Keratinocyte (primary cell): ENCODE data around the gene RANBP9. TPM values are rescaled to one million over a fixed set of nuclear protein-coding genes. Genes with fewer than 3 reads are reported as not detected.

Source experiments
- DNase-seq: peaks from one replicate; pipeline ENCODE4 v3.0.0-alpha.2; 2011; ENCODE audit warnings: low read depth, missing footprints, low spot score
- FAIRE-seq: peaks from 2 replicates; lab custom pipeline; 2011; peaks lifted over from hg19 to GRCh38; lab: Jason Lieb, UNC
- H2AFZ ChIP-seq: 2 replicates; pipeline ENCODE4 v1.6.0; 2012; ENCODE audit warnings: low read length, control low read depth, inconsistent platforms; ENCODE audit not compliant: control insufficient read depth
- H3K27ac ChIP-seq: 2 replicates; pipeline ENCODE4 v1.5.1; 2011; ENCODE audit warnings: low read length; ENCODE audit not compliant: control insufficient read depth, insufficient read depth
- H3K27me3 ChIP-seq: 3 replicates; pipeline ENCODE4 v1.6.0; 2011; ENCODE audit warnings: low read length; ENCODE audit not compliant: control insufficient read depth, insufficient read depth; ENCODE audit errors: extremely low read depth
- H3K36me3 ChIP-seq, 2 experiments: 2 replicates in 1 of 2; 3 replicates in 1 of 2; pipeline ENCODE4 v1.5.1; 2011; ENCODE audit warnings: low read length in 2 of 2, mild to moderate bottlenecking in 1 of 2; ENCODE audit not compliant: control insufficient read depth in 2 of 2, insufficient read depth in 2 of 2; ENCODE audit errors: extremely low read depth in 1 of 2
- H3K4me1 ChIP-seq: 3 replicates; pipeline ENCODE4 v1.5.1; 2011; ENCODE audit warnings: low read length; ENCODE audit not compliant: control insufficient read depth, insufficient read depth; ENCODE audit errors: extremely low read depth
- H3K4me2 ChIP-seq: 3 replicates; pipeline ENCODE4 v1.6.0; 2011; ENCODE audit warnings: low read depth, low read length; ENCODE audit not compliant: control insufficient read depth, insufficient read depth; ENCODE audit errors: extremely low read depth
- H3K4me3 ChIP-seq, 3 experiments: fragments of 200-600 bp in 1 of 3; sonication (generic) in 1 of 3; 2 replicates in 2 of 3; 3 replicates in 1 of 3; pipeline ENCODE4 v1.5.1; 2011 to 2016; ENCODE audit warnings: low read length in 3 of 3, mild to moderate bottlenecking in 3 of 3, control low read depth in 2 of 3, inconsistent platforms in 1 of 3, low read depth in 1 of 3, mixed read lengths in 1 of 3, mixed run types in 1 of 3, moderate library complexity in 1 of 3; ENCODE audit not compliant: control insufficient read depth in 2 of 3, insufficient read depth in 2 of 3; ENCODE audit errors: extremely low read depth in 1 of 3
- H3K79me2 ChIP-seq: 2 replicates; pipeline ENCODE4 v1.6.0; 2012; ENCODE audit warnings: low read length; ENCODE audit not compliant: control insufficient read depth, insufficient read depth
- H3K9ac ChIP-seq: 3 replicates; pipeline ENCODE4 v1.6.0; 2011; ENCODE audit warnings: low read length; ENCODE audit not compliant: control insufficient read depth, insufficient read depth; ENCODE audit errors: extremely low read depth
- H3K9me1 ChIP-seq: 3 replicates; pipeline ENCODE4 v1.6.0; 2011; ENCODE audit warnings: low read length; ENCODE audit not compliant: control insufficient read depth, insufficient read depth; ENCODE audit errors: extremely low read depth
- H3K9me3 ChIP-seq: 2 replicates; pipeline ENCODE4 v1.5.1; 2012; ENCODE audit warnings: low read depth, low read length; ENCODE audit not compliant: control insufficient read depth
- H4K20me1 ChIP-seq: 3 replicates; pipeline ENCODE4 v1.6.0; 2011; ENCODE audit warnings: low read length; ENCODE audit not compliant: control insufficient read depth, insufficient read depth; ENCODE audit errors: extremely low read depth
- CTCF ChIP-seq, 3 experiments: IDR thresholded peaks in 1 of 3; conservative IDR thresholded peaks in 1 of 3; optimal IDR thresholded peaks in 1 of 3; 2 replicates in 2 of 3; 3 replicates in 1 of 3; pipeline versions ENCODE3 to v1.5.1; 2011; ENCODE audit warnings: low read length in 3 of 3, mild to moderate bottlenecking in 3 of 3, moderate library complexity in 2 of 3, control low read depth in 1 of 3, inconsistent platforms in 1 of 3; ENCODE audit not compliant: insufficient read depth in 2 of 3; ENCODE audit errors: extremely low read depth in 1 of 3
- EZH2 ChIP-seq: IDR thresholded peaks from one replicate; pipeline ENCODE4 v1.6.1; 2012; ENCODE audit warnings: inconsistent platforms, mild to moderate bottlenecking, low read length, moderate library complexity
- dilution Hi-C: fragments of 300-500 bp; cut with MboI; formaldehyde crosslinking; loops from one replicate; pipeline ENCODE4 v1.7.0; 2020; ENCODE audit warnings: low sequenced_read_pairs; ENCODE audit not compliant: extremely low pct_ligation_motif_present
- polyA plus RNA-seq, 5 experiments: library from polyadenylated mRNA; depleted of rRNA in 3 of 5; stranded (reverse) in 3 of 5; stranded (forward) in 1 of 5; unstranded in 1 of 5; fragments of >200 nt; gene quantifications; 1 replicate in 1 of 5; 2 replicates in 3 of 5; 3 replicates in 1 of 5; pipeline versions ENCODE4 v1.2.1 to v1.2.3, GENCODE V29; 2011 to 2012; ENCODE audit warnings: missing spikeins in 2 of 5, low read depth in 1 of 5, low replicate concordance in 1 of 5

RANBP9 gene
- polyA plus RNA-seq, 1 donor (not counting 4 experiments of a cell fraction or from before 2014, with no cell fraction given), result 36.7 TPM

- no peaks in the 10 kb centered on the region for H3K9me3 ChIP-seq
- dilution Hi-C loops, result no loop called here
- peak overlapping the region; percentile 89 for H3K27ac ChIP-seq
- no peak for DNase-seq
- peaks cover 59% of the 10 kb centered on the region for H3K79me2 ChIP-seq
- H4K20me1 ChIP-seq, result peaks cover 7% of the 10 kb centered on the region
- TF ChIP-seq CTCF (optimal IDR thresholded peaks at IDR 0.05 in 1 of 3, IDR thresholded peaks at IDR 0.05 in 1 of 3, conservative IDR thresholded peaks at IDR 0.05 in 1 of 3; ENCODE audit: extremely low read depth in 1 of 3, insufficient read depth in 2 of 3, low read length in 3 of 3) (no peak), EZH2 (no peak)
- no peaks in the 10 kb centered on the region for H3K36me3 ChIP-seq
- peaks cover 14% of the 10 kb centered on the region for H3K4me1 ChIP-seq
- FAIRE-seq, result peak; percentile 41
- H3K27me3 ChIP-seq, result no peaks in the 10 kb centered on the region
- no peak overlapping the region for H2AFZ ChIP-seq
- peaks cover 4% of the 10 kb centered on the region for H3K9me1 ChIP-seq
- peak overlapping the region; percentile 84 for H3K9ac ChIP-seq
- peak overlapping the region; percentile 86 to 95 (median 93) for H3K4me3 ChIP-seq
- peak overlapping the region; percentile 97 for H3K4me2 ChIP-seq
These were observed 1.7 kb downstream of the RANBP9 start for GRCh38 chr6:13709689-13710551.

GRCh38 chr6:13708736-13709135 lies 2.9 kb downstream of the RANBP9 start:
- H3K27me3 ChIP-seq, result no peaks in the 10 kb centered on the region
- dilution Hi-C loops, result no loop called here
- H4K20me1 ChIP-seq, result peaks cover 7% of the 10 kb centered on the region
- H3K9me1 ChIP-seq, result peaks cover 4% of the 10 kb centered on the region
- H3K27ac ChIP-seq, result peak overlapping the region; percentile 89
- TF ChIP-seq EZH2 (no peak), CTCF (optimal IDR thresholded peaks at IDR 0.05 in 1 of 3, IDR thresholded peaks at IDR 0.05 in 1 of 3, conservative IDR thresholded peaks at IDR 0.05 in 1 of 3; ENCODE audit: extremely low read depth in 1 of 3, insufficient read depth in 2 of 3, low read length in 3 of 3) (no peak)
- H3K9me3 ChIP-seq, result no peaks in the 10 kb centered on the region
- peak overlapping the region; percentile 84 for H3K9ac ChIP-seq
- no peak overlapping the region for H2AFZ ChIP-seq
- no peaks in the 10 kb centered on the region for H3K36me3 ChIP-seq
- DNase-seq (no peak), FAIRE-seq (no peak)
- peaks cover 14% of the 10 kb centered on the region for H3K4me1 ChIP-seq
- peak overlapping the region; percentile 86 to 95 (median 93) for H3K4me3 ChIP-seq
- H3K79me2 ChIP-seq, result peaks cover 71% of the 10 kb centered on the region
- H3K4me2 ChIP-seq, result peak overlapping the region; percentile 97
